ENCODE measurements around the gene ASXL1. TPM values are rescaled to one million over a fixed set of nuclear protein-coding genes. Genes with fewer than 3 reads are reported as not detected.

ASXL1 gene
- total and polyA plus RNA-seq, 4 donors: 24.2 to 96.4 (median 44.4) TPM

DNA sequence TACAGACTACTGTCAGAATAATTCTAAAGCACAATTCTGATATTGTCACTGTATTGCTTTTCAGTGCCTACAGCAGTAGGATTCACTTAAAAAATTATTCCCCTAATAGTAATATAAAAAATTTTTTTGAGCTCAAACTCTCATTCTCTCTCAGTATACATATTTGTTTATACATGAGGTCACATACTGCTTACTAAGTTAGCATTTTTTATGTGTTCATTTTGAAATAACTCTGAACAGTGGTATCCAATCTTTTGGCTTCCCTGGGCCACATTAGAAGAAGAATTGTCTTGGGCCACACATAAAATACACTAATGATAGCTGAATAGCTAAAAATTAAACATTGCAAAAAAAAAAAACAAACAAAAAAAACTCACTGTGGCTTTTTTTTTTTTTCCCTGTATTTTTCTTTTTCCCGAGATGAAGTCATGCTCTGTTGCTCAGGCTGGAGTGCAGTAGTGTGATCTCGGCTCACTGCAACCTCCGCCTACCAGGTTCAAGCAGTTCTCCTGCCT is 38.6 kb downstream of the ASXL1 start:
- peaks cover 0 to 5% (median 0%) of the 10 kb centered on the region in 5 donors for H3K4me1 ChIP-seq (ENCODE audit: control insufficient read depth in 5 of 5, insufficient read depth in 5 of 5, low read length in 5 of 5)
- H3K9ac ChIP-seq (ENCODE audit: insufficient read depth in 1 of 2, low read length in 2 of 2): peak overlapping the region in 1 of 2 donors; percentile 23
- TF ChIP-seq, protein P1, sequence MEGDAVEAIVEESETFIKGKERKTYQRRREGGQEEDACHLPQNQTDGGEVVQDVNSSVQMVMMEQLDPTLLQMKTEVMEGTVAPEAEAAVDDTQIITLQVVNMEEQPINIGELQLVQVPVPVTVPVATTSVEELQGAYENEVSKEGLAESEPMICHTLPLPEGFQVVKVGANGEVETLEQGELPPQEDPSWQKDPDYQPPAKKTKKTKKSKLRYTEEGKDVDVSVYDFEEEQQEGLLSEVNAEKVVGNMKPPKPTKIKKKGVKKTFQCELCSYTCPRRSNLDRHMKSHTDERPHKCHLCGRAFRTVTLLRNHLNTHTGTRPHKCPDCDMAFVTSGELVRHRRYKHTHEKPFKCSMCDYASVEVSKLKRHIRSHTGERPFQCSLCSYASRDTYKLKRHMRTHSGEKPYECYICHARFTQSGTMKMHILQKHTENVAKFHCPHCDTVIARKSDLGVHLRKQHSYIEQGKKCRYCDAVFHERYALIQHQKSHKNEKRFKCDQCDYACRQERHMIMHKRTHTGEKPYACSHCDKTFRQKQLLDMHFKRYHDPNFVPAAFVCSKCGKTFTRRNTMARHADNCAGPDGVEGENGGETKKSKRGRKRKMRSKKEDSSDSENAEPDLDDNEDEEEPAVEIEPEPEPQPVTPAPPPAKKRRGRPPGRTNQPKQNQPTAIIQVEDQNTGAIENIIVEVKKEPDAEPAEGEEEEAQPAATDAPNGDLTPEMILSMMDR (IDR thresholded peaks at IDR 0.05; ENCODE audit: control extremely low read depth, extremely low read depth): no peak
- DNase-seq: peak in 2 of 3 donors; percentile 27 to 52
- no peak overlapping the region for H3K27ac ChIP-seq (ENCODE audit: low read depth in 1 of 2, low read length in 1 of 2)
- H3K36me3 ChIP-seq (ENCODE audit: control insufficient read depth in 4 of 4, insufficient read depth in 4 of 4, low read length in 4 of 4): peaks cover 0 to 7% (median 2%) of the 10 kb centered on the region in 4 donors
- H3K9me3 ChIP-seq (ENCODE audit: control insufficient read depth in 4 of 4, insufficient read depth in 3 of 4, low read length in 3 of 4): no peaks in the 10 kb centered on the region
- H3K27me3 ChIP-seq (ENCODE audit: control insufficient read depth in 3 of 3, insufficient read depth in 3 of 3, low read length in 2 of 3): no peaks in the 10 kb centered on the region
- no peak for ATAC-seq (ENCODE audit: insufficient read depth, low FRiP score)
- WGBS, 2 donors: 90 to 92% methylated on average over 3 of the region's 3 CpGs
- H3K4me3 ChIP-seq: no peak overlapping the region

DNA sequence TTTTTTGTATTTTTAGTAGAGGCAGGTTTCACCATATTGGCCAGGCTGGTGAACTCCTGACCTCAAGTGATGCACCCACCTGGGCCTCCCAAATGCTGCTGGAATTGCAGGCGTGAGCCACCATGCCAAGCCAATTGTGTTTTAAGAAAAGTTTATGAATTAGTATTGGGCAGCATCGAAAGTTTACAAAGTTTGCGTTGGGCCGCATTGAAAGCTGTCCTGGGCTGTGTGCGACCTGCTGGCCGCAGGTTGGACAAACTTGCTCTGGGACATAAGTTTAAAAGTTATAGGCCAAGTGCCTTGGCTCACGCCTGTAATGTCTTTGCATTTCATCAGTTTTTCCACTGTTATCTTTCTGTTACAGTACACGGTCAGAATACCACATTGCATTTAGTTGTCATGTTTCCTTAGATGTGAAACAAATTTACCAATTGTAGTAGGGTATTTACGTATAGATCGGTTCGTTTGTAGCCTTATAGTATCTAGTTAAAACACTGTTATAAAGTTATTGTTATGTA is 39.5 kb downstream of the ASXL1 start:
- ATAC-seq (ENCODE audit: insufficient read depth, low FRiP score) (no peak), DNase-seq (no peak)
- Histone ChIP-seq H3K9me3 (ENCODE audit: control insufficient read depth in 4 of 4, insufficient read depth in 3 of 4, low read length in 3 of 4) (no peaks in the 10 kb centered on the region), H3K36me3 (ENCODE audit: control insufficient read depth in 4 of 4, insufficient read depth in 4 of 4, low read length in 4 of 4) (peaks cover 0 to 4% (median 3%) of the 10 kb centered on the region in 4 donors), H3K4me1 (ENCODE audit: control insufficient read depth in 5 of 5, insufficient read depth in 5 of 5, low read length in 5 of 5) (peaks cover 0 to 5% (median 0%) of the 10 kb centered on the region in 5 donors), H3K9ac (ENCODE audit: insufficient read depth in 1 of 2, low read length in 2 of 2) (no peak overlapping the region), H3K27me3 (ENCODE audit: control insufficient read depth in 3 of 3, insufficient read depth in 3 of 3, low read length in 2 of 3) (no peaks in the 10 kb centered on the region), H3K27ac (ENCODE audit: low read depth in 1 of 2, low read length in 1 of 2) (no peak overlapping the region), H3K4me3 (no peak overlapping the region)
- TF ChIP-seq, protein P1 (IDR thresholded peaks at IDR 0.05; ENCODE audit: control extremely low read depth, extremely low read depth): no peak
- WGBS, 2 donors: 91 to 92% methylated on average over 11 of the region's 11 CpGs

GRCh38 chr20:32400476-32400875 is 42.3 kb downstream of the ASXL1 start:
- H3K4me3 ChIP-seq: no peak overlapping the region
- no peaks in the 10 kb centered on the region for H3K27me3 ChIP-seq (ENCODE audit: control insufficient read depth in 3 of 3, insufficient read depth in 3 of 3, low read length in 2 of 3)
- peaks cover 0 to 4% (median 3%) of the 10 kb centered on the region in 4 donors for H3K36me3 ChIP-seq (ENCODE audit: control insufficient read depth in 4 of 4, insufficient read depth in 4 of 4, low read length in 4 of 4)
- no peaks in the 10 kb centered on the region for H3K9me3 ChIP-seq (ENCODE audit: control insufficient read depth in 4 of 4, insufficient read depth in 3 of 4, low read length in 3 of 4)
- peaks cover 0 to 2% (median 0%) of the 10 kb centered on the region in 5 donors for H3K4me1 ChIP-seq (ENCODE audit: control insufficient read depth in 5 of 5, insufficient read depth in 5 of 5, low read length in 5 of 5)
- TF ChIP-seq, protein P1 (IDR thresholded peaks at IDR 0.05; ENCODE audit: control extremely low read depth, extremely low read depth): no peak
- ATAC-seq (ENCODE audit: insufficient read depth, low FRiP score) (no peak), DNase-seq (no peak)
- H3K27ac ChIP-seq (ENCODE audit: low read depth in 1 of 2, low read length in 1 of 2): no peak overlapping the region
- H3K9ac ChIP-seq (ENCODE audit: insufficient read depth in 1 of 2, low read length in 2 of 2): no peak overlapping the region
- WGBS, 2 donors: 94 to 100% methylated on average over 1 of the region's 1 CpG

All from lung (tissue), 12 donors.